GM21529 (cell line): ENCODE results near the gene AP1S3.

Experiments
- ATAC-seq: cut with Tn5 transposase; IDR thresholded peaks from one replicate; pipeline ENCODE4 v1.9.1; 2021; ENCODE audit not compliant: unreplicated experiment

AP1S3 gene

GRCh38 chr2:223764796-223765195 lies 72.6 kb downstream of the AP1S3 start:
- ATAC-seq, result no peak

GRCh38 chr2:223762853-223763252 lies 74.5 kb downstream of the AP1S3 start:
- no peak for ATAC-seq

- peak; percentile 65 for ATAC-seq
Observed at GRCh38 chr2:223761746-223762145, 75.6 kb downstream of the AP1S3 start.

GRCh38 chr2:223760838-223761502 lies 76.4 kb downstream of the AP1S3 start:
- peak; percentile 80 for ATAC-seq

DNA sequence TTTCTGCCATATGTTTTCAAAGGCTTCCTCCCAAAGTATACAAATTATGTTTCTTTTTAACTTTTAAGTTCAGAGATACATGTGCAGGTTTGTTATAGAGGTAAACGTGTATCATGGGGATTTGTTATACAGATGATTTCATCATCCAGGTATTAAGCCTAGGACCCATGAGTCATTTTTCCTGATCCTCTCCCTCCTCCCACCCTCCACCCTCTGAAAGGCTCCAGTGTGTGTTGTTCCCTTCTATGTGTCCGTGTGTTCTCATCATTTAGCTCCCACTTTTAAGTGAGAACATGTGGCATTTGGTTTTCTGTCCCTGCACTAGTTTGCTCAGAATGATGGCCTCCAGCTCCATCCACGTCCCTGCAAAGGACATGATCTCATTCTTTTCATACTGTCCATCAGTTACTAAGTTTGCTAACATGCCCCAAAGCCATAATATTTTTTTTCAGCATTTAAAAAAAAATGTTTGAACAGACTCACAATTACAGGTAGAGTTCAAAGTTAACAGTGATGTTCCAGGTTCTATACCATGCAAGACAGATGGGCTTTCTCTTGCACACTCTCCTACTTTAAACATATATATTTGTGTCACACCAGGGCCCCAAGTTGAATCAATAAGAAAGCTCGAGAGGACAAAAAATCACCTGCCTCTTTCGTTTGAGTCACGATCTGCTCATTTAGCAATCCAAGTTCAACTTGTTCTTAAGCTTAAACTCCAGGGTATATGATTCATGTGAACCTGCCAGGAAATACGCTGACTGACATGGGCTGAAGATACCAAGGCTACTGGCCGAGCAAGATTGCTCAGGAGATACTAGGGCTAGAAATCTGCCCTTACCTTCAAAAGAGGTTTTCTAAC lies 77.6 kb downstream of the AP1S3 start:
- no peak for ATAC-seq

DNA sequence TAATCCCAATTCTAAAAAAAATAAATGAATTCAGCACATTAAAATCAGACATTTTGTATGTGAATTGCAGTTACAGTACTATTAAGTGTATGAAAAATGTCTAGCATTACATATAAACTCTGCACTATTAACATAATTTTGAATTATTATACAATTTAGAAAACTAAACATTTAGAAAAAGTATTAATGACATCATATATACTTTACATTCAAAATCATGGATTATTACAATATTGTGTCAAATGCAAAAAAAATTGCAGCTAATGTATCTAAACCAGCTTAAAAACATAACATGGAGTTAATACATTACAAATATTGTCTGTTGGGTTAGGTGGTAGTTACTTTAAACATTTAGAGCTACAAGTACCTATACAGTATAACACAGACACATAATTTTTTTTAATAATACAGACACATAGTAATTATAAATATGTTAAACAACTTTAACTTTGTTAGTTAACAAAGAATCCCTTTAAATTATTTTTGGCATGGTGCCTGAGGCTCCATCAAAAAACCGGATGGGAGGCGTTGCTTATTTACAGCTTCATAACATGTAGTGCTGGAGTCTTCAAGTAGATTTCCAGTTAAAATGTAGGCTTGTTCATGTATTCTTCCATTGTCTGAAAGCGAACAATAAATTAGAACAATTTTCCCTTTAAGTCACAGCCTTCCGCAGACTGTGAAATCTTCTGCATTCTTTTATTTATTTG lies 79.1 kb downstream of the AP1S3 start:
- no peak for ATAC-seq

- no peak for ATAC-seq
Observed at GRCh38 chr2:223753940-223754339, 83.4 kb downstream of the AP1S3 start.

GRCh38 chr2:223751012-223751411 lies 86.4 kb downstream of the AP1S3 start:
- ATAC-seq, result no peak

- no peak for ATAC-seq
Observed at GRCh38 chr2:223747392-223748042, 89.9 kb downstream of the AP1S3 start.

DNA sequence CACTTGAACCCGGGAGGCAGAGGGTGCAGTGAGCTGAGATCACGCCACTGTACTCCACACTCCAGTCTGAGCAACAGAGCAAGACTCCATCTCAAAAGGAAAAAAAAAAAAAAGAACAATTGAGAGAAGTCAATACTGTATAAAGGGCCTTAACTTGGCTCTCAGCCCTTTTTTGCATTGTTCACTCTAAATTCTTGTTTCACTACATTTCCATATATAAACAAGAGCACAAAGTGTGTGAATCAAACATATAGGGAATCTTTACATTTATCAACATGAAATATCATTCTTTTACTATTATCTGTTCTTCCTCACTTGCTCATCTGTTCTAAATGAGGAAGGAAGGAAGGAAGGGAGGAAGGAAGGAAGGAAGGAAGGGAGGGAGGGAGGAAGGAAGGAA lies 90.8 kb downstream of the AP1S3 start:
- no peak for ATAC-seq

DNA sequence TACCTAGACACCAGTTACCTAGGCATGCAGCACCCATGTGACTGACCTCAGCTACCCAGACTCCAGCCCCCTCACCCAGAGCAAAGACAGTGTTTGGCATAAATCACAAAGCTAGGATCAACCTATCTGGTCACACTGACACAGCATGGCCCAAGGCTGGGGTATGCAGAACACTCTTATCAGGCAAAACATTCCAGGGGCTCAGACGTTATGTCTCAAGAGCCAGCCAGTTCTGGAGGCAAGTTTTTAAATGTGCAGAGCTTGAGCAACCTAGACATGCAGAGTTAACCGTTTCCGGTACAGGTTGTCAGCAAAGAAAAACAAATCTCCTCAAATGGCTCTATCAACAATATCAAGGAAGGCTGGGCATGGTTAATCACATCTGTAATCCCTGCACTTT lies 92.8 kb downstream of the AP1S3 start:
- no peak for ATAC-seq

GRCh38 chr2:223740679-223741078 lies 96.7 kb downstream of the AP1S3 start:
- no peak for ATAC-seq

DNA sequence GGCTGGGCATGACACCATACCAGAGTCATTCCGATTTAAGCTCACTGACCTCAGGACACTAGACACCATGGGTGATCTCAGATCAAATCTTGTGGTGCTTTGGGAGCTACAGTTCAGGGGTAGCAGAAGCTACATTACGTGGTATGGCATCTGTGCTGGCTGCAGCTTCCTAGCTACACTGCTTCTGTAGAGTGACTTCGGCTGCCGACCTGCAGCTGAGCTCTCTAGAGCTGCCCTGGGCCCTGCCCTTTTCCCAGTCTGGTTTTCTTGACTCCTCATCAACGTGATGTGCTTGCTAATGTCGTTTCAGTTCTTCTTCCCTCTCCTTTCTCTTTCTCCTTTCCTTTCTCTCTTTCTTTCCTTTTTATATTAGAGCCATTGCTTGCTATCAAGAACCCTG lies 100.2 kb downstream of the AP1S3 start:
- no peak for ATAC-seq

GRCh38 chr2:223736488-223736887 lies 100.9 kb downstream of the AP1S3 start:
- no peak for ATAC-seq

- no peak for ATAC-seq
Observed at GRCh38 chr2:223735659-223736244, 101.6 kb downstream of the AP1S3 start.

DNA sequence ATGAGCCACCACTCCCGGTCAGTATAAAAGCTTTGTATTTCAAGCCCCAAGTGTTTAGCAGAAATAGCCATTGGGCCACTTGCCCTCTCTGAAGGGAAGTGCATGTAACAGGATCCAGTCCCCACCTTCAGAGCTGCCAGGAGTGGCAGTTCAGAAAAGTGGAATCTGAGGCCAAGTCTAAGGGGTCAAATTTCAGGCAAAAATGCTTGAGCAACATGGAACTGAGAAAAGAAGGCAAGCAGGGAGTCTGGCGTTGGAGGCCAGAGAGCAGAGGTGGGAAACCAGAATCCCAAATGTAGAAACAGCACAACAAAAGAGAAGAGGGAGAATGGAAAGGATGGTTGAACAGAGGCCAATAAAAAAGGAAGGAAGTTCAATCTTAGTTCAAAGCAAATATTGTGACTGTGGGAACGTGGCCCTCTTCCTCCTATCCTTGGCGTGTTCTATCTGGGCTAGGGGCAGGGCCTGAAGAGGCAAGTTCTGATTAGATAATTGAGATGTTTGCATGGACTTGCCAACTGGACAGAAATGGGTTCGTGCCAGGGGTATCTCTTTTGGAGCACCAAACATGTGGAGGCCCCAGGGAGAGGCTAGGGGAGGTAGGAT lies 102.2 kb downstream of the AP1S3 start:
- no peak for ATAC-seq

DNA sequence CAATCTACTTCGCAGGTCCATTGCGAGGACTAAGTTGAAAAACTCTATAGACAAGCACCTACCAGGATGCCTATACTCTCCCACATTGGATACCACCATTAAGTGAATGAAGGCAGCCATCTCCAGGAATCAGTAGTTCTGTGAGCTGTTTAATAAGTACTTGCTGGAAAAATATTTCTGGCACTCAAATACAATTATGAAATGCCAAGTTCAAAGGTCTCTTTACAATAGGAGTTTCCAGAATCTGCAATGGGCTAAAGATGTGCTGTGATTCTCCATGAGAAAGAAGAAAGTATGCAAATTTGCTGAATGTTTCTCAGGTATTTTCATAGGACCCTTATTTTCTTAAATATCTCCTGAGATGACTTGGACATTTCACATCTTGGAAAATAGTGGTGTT lies 103.0 kb downstream of the AP1S3 start:
- ATAC-seq, result no peak

- ATAC-seq, result no peak
Observed at GRCh38 chr2:223732346-223732745, 105.0 kb downstream of the AP1S3 start.

DNA sequence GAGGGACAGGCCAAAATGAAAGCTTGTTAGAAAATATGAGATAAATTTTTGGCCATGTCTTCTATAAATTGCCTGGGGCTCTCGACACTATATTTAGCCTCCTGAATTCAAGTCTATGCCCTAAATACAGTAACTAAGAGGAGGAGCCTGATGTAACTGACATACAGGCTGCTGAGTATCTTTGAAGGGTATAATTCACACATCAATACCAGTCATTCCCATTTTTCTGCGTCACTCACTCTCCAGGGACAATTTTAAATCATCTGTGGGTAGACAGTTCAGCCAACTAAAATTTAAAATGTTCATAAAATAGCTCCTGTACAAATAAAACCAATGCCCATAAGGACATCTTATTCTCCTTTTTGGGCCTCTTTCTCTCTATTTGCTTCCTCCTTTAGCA lies 105.9 kb downstream of the AP1S3 start:
- ATAC-seq, result no peak

GRCh38 chr2:223729781-223730180 lies 107.6 kb downstream of the AP1S3 start:
- no peak for ATAC-seq

GRCh38 chr2:223727562-223727961 lies 109.8 kb downstream of the AP1S3 start:
- ATAC-seq, result peak; percentile 93
